Panc1 (cell line): Measurements from ENCODE around the gene SSBP3. TPM values are rescaled to one million over a fixed set of nuclear protein-coding genes. Genes with fewer than 3 reads are reported as not detected.

ENCODE experiments used
- ATAC-seq: fragments of 200-7000 bp; cut with Tn5 transposase; 2 replicates; pipeline ENCODE4 v1.9.1; 2020; ENCODE audit warnings: mild to moderate bottlenecking, moderate library complexity
- BruUV-seq: library from RNA; stranded (reverse); fragments of 400-500 nt; replicated peaks from 2 replicates; lab custom pipeline; 2021; lab: Mats Ljungman, UMichigan
- CTCF ChIA-PET: fragments of 300-600 bp; sonication (Branson Sonifier 250); formaldehyde crosslinking; loops from one replicate; lab custom pipeline; 2022; ENCODE audit warnings: antibody characterized with exemption; lab: Charles Lee
- POLR2A ChIA-PET: fragments of 300-600 bp; sonication (Branson Sonifier 250); formaldehyde crosslinking; loops from one replicate; lab custom pipeline; 2022; ENCODE audit warnings: antibody characterized with exemption; lab: Charles Lee
- DNase-seq: peaks from one replicate; pipeline ENCODE4 v3.0.0-alpha.2; 2010; ENCODE audit warnings: low read depth, low spot score
- H3K27ac ChIP-seq: 2 replicates; pipeline ENCODE4 v1.5.1; 2011; ENCODE audit warnings: mild to moderate bottlenecking, low read length, inconsistent platforms
- H3K27me3 ChIP-seq: fragments of 200-500 bp; sonication (Bioruptor generic); 2 replicates; pipeline ENCODE4 v1.6.0; 2014; ENCODE audit warnings: low read length, inconsistent platforms; ENCODE audit not compliant: control insufficient read depth, insufficient read depth
- H3K36me3 ChIP-seq: fragments of 200-500 bp; sonication (Bioruptor generic); 2 replicates; pipeline ENCODE4 v1.5.1; 2014; ENCODE audit warnings: inconsistent platforms, mild to moderate bottlenecking, low read length, moderate library complexity; ENCODE audit not compliant: control insufficient read depth, insufficient read depth
- H3K4me1 ChIP-seq: 2 replicates; pipeline ENCODE4 v1.5.1; 2011; ENCODE audit warnings: inconsistent platforms, mild to moderate bottlenecking, low read length, moderate library complexity; ENCODE audit not compliant: control insufficient read depth, insufficient read depth
- H3K4me3 ChIP-seq, 2 experiments: 2 replicates each; pipeline ENCODE4 v1.5.1; 2011 to 2012; ENCODE audit warnings: low read depth in 2 of 2, low read length in 2 of 2, mild to moderate bottlenecking in 2 of 2, inconsistent platforms in 1 of 2, moderate library complexity in 1 of 2
- H3K9me3 ChIP-seq: fragments of 200-500 bp; sonication (Bioruptor generic); 2 replicates; pipeline ENCODE4 v1.5.1; 2014; ENCODE audit warnings: low read depth, mild to moderate bottlenecking, inconsistent platforms, low read length, moderate library complexity; ENCODE audit not compliant: control insufficient read depth, insufficient read depth
- CTCF ChIP-seq: fragments of 450-650 bp; IDR thresholded peaks from 2 replicates; pipeline ENCODE4 v1.5.1; 2017; ENCODE audit warnings: mild to moderate bottlenecking
- POLR2AphosphoS5 ChIP-seq: IDR thresholded peaks from 2 replicates; pipeline ENCODE4 v1.6.1; 2012; ENCODE audit warnings: mild to moderate bottlenecking, low read depth, low read length, moderate library complexity
- REST ChIP-seq, 2 experiments: IDR thresholded peaks; 2 replicates each; pipeline ENCODE4 v1.6.1; 2011 to 2012; ENCODE audit warnings: low read depth in 2 of 2, control low read depth in 1 of 2, low read length in 1 of 2, mild to moderate bottlenecking in 1 of 2, moderate library complexity in 1 of 2; ENCODE audit not compliant: insufficient read depth in 1 of 2
- SIN3A ChIP-seq: IDR thresholded peaks from 2 replicates; pipeline ENCODE4 v1.6.1; 2012; ENCODE audit warnings: low read depth, mild to moderate bottlenecking, low read length, moderate library complexity, borderline replicate concordance; ENCODE audit not compliant: insufficient read depth
- TCF7L2 ChIP-seq: IDR thresholded peaks from 2 replicates; pipeline ENCODE4 v1.6.1; 2011; ENCODE audit warnings: mild to moderate bottlenecking, low read depth, low read length, inconsistent platforms
- in situ Hi-C: cut with HindIII; loops from 2 replicates; pipeline ENCODE4 v1.10.0; 2016; ENCODE audit warnings: low sequenced_read_pairs, low pct_unique_long_range_greater_than_20kb
- intact Hi-C: fragments of 100-400 bp; cut with micrococcal nuclease; formaldehyde crosslinking; loops from one replicate; pipeline ENCODE4 v1.10.0; 2022; ENCODE audit not compliant: unreplicated experiment
- total RNA-seq: library from RNA; stranded (reverse); gene quantifications from one replicate; pipeline ENCODE4 v1.2.1, GENCODE V29; 2021; ENCODE audit not compliant: unreplicated experiment

Gene SSBP3
- total RNA-seq, 1 experiment from 2014 or later, result 22.5 TPM

GRCh38 chr1:54270543-54270942, 135.7 kb downstream of the SSBP3 start:
- POLR2A ChIA-PET, result no interaction called here
- Histone ChIP-seq H3K27ac (no peak overlapping the region), H3K4me3 (no peak overlapping the region), H3K36me3 (no peaks in the 10 kb centered on the region), H3K27me3 (no peaks in the 10 kb centered on the region), H3K9me3 (no peaks in the 10 kb centered on the region), H3K4me1 (peaks cover 3% of the 10 kb centered on the region; the same call in 1 of the 2 replicates)
- ATAC-seq, result no peak
- no peak for TF ChIP-seq TCF7L2
- DNase-seq, result no peak
- no TSS peak for BruUV-seq
- intact Hi-C loops, result no loop called here
- in situ Hi-C loops, result no loop called here
- CTCF ChIA-PET, result no interaction called here

- H3K9me3 ChIP-seq, result no peaks in the 10 kb centered on the region
- no TSS peak for BruUV-seq
- H3K4me3 ChIP-seq, result no peak overlapping the region
- intact Hi-C loops (no loop called here), in situ Hi-C loops (no loop called here)
- ChIA-PET POLR2A (no interaction called here), CTCF (no interaction called here)
- TF ChIP-seq CTCF (no peak), REST (IDR thresholded peaks at IDR 0.05; ENCODE audit: insufficient read depth in 1 of 2, low read depth in 2 of 2, low read length in 1 of 2) (no peak), TCF7L2 (no peak), SIN3A (no peak), POLR2AphosphoS5 (no peak)
- ATAC-seq (no peak), DNase-seq (no peak)
- no peak overlapping the region for H3K27ac ChIP-seq
- no peaks in the 10 kb centered on the region for H3K36me3 ChIP-seq
- H3K27me3 ChIP-seq, result no peaks in the 10 kb centered on the region
- peaks cover 3% of the 10 kb centered on the region; the same call in 1 of the 2 replicates for H3K4me1 ChIP-seq
Observed at GRCh38 chr1:54268762-54269297, 137.4 kb downstream of the SSBP3 start.
